AG10803 (cell line): ENCODE measurements around the gene SPRY4.
"Not testable (repeated sequence)": the region's sequence is repeated elsewhere in the genome, so short reads cannot be mapped to it uniquely, and the experiment has no call there.

Source experiments
- DNase-seq: peaks from one replicate; pipeline ENCODE4 v3.0.0; 2010; ENCODE audit warnings: low read depth
- H3K4me3 ChIP-seq: 2 replicates; pipeline ENCODE4 v1.5.1; 2011; ENCODE audit warnings: mild to moderate bottlenecking, low read length, control low read depth
- CTCF ChIP-seq: conservative IDR thresholded peaks from 2 replicates; pipeline ENCODE4 v1.5.1; 2011; ENCODE audit warnings: mild to moderate bottlenecking, low read length, control low read depth, inconsistent platforms

The SPRY4 gene

GRCh38 chr5:142350021-142350420 is 25.2 kb upstream of the SPRY4 start:
- H3K4me3 ChIP-seq: no peak overlapping the region
- no peak for TF ChIP-seq CTCF
- no peak for DNase-seq

GRCh38 chr5:142346706-142347105 is 21.9 kb upstream of the SPRY4 start:
- no peak for DNase-seq
- TF ChIP-seq CTCF: no peak
- H3K4me3 ChIP-seq: no peak overlapping the region

GRCh38 chr5:142344915-142345314 is 20.1 kb upstream of the SPRY4 start:
- not testable (repeated sequence) for DNase-seq, H3K4me3 ChIP-seq

GRCh38 chr5:142343531-142343930 is 18.7 kb upstream of the SPRY4 start:
- no peak for DNase-seq
- no peak overlapping the region for H3K4me3 ChIP-seq
- no peak for TF ChIP-seq CTCF

GRCh38 chr5:142342128-142342981 is 17.5 kb upstream of the SPRY4 start:
- no peak overlapping the region for H3K4me3 ChIP-seq
- DNase-seq: no peak
- TF ChIP-seq CTCF: no peak

- TF ChIP-seq CTCF: no peak
- no peak overlapping the region for H3K4me3 ChIP-seq
- DNase-seq: no peak
These were observed 15.0 kb upstream of the SPRY4 start for GRCh38 chr5:142339781-142340180.

- no peak for DNase-seq
These were observed 9.7 kb upstream of the SPRY4 start for GRCh38 chr5:142334538-142334937.

GRCh38 chr5:142333749-142334148 is 8.9 kb upstream of the SPRY4 start:
- H3K4me3 ChIP-seq, DNase-seq: not testable (repeated sequence)

More at GRCh38 chr5:142334538-142334937, 9.7 kb upstream of the SPRY4 start:
- H3K4me3 ChIP-seq: no peak overlapping the region
- no peak for TF ChIP-seq CTCF
